Measurements from ENCODE around the gene MYO1D.
"Not testable (repeated sequence)": the region's sequence is repeated elsewhere in the genome, so short reads cannot be mapped to it uniquely, and the experiment has no call there.

MYO1D gene

DNA sequence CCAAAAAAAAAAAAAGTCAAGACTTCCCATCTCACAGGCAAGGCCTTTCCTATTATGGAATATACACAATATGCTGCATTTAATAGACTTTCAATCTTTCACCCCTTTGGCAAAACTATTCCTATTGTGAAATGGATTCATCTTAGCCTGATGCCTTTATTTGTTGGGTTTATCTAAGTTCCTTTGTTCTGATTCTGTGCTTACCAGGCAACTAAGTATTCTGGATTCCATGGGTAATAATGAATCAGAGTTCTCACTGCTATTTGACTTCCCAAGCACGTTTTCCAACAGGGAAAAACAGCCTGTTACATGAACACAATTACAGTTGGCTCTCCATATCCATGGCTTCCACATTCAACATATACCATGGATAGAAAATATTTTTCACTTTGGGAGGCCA, 135.5 kb downstream of the MYO1D start:
- DNase-seq (ENCODE audit: extremely low read depth in 1 of 2, low read depth in 1 of 2): no peak

DNA sequence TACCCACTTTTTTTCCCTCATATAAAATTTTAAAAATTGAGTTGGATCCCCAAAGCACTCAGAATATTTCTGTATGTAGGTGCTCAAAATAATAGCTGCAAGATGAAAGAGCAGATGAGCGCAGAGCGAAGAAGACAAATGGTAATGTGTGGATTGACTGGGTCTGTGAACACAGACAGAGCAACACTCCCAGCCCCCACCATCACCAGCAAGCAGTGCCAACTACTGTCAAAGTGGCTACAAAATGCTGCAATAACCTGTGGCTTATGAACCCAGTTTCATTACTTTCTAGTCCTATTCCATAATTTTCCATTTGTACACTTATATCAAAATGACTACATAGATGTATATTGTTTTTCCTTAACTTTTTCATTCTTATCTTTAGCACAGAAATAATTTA, 137.2 kb downstream of the MYO1D start:
- DNase-seq (ENCODE audit: extremely low read depth in 1 of 2, low read depth in 1 of 2): no peak

DNA sequence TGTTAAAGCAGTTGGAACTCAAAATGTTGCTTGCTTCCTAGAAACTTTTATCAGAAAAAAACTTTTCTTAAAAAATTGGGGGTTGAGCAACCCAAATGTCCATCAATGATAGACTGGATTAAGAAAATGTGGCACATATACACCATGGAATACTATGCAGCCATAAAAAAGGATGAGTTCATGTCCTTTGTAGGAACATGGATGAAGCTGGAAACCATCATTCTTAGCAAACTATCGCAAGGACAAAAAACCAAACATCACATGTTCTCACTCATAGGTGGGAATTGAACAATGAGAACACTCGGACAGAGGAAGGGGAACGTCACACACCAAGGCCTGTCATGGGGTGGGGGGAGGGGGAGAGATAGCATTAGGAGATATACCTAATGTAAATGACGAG, 137.8 kb downstream of the MYO1D start:
- DNase-seq (ENCODE audit: extremely low read depth in 1 of 2, low read depth in 1 of 2): not testable (repeated sequence)

DNA sequence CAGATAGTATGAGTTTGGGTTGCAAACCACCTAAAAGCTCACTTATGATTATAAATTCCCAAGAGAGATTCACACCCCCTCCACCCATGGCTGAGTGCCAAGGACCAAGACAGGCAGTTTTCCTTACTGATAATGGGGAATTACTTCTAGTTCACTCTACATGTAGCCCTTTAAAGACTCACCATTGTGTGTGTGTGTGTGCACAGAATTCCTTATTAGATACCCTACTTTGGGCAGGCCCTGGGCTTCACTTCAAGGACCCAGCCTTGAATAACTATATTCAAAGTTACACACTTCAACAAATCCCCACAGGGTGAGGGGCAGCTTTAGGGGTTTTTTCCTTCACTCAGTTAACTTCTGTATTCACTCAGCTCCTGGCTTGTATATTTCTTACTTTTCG, 143.5 kb downstream of the MYO1D start:
- DNase-seq (ENCODE audit: extremely low read depth in 1 of 2, low read depth in 1 of 2): no peak

- DNase-seq (ENCODE audit: extremely low read depth in 1 of 2, low read depth in 1 of 2): no peak
These were observed 144.0 kb downstream of the MYO1D start for GRCh38 chr17:32732900-32733299.

DNA sequence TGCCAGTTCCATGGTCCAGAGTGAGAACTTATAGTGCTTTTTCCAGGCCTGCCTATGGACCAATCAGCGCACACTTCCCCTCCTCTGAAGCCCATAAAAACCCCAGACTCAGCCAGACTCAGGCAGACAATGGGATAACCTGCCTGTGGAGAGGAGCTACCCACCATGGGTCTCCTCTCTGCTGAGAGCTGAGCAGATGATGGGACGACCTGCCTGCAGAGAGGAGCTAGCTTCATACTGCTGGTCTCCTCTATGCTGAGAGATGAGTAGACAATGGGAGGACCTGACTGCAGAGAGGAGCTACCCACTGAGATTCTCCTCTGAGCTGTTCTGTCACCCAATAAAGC, 144.7 kb downstream of the MYO1D start:
- no peak for DNase-seq (ENCODE audit: extremely low read depth in 1 of 2, low read depth in 1 of 2)

DNA sequence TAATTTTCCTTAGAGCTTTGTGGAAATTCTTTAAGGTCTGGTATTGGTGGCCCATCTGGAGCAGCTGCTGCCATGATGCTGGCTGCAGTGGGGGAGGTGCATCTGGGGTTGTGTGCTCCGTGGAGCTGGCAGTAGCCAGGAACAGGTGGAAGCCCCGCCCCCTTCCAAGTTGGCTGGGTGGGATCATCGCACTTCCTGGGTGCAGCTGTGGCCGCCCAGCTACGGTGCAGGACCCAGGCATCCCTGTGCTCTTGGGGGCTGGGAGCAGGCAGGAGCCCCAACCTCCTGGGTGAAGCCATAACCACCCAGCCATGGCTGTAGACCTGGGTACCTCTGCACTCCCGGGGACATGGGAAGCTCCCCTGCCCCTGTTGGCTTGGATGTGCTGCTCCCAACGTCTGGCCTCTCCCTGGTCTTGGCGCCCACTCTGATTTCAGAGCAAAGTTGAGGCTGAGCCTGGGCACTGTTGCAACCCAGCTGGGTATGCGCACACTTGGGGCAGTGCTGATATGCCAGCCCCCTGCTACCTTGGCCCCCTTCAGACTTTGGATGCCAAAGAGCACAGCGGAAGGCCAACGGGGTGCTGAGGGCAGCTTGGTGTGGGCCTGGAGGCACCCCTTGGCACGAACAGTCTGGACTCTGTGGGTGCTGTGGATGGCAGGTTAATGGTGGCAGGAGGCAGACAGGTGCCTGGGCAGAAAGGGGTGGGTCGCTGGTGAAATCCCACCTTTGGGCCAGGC, 145.2 kb downstream of the MYO1D start:
- DNase-seq (ENCODE audit: extremely low read depth in 1 of 2, low read depth in 1 of 2): no peak

DNA sequence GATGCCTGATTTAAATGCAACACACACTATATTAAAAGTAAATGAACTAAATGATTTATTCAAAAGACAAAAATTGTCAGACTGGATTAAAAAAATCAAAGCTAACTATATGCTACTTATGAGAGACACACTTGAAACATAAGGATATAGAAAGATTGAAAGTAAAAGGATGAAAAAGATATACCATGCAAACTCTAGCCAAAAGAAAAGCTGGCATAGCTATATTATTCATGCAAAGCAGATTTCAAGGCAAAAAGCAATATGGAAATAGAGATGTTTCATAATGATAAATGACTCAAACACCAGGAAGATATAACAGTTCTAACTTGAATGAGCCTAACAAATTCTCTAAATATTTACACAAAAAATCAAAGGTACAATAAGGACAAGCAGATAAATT, 149.2 kb downstream of the MYO1D start:
- DNase-seq (ENCODE audit: extremely low read depth in 1 of 2, low read depth in 1 of 2): no peak

GRCh38 chr17:32725697-32726096, 151.2 kb downstream of the MYO1D start:
- DNase-seq (ENCODE audit: extremely low read depth in 1 of 2, low read depth in 1 of 2): no peak

- DNase-seq (ENCODE audit: extremely low read depth in 1 of 2, low read depth in 1 of 2): no peak
These were observed 153.5 kb downstream of the MYO1D start for GRCh38 chr17:32723310-32723955.

DNA sequence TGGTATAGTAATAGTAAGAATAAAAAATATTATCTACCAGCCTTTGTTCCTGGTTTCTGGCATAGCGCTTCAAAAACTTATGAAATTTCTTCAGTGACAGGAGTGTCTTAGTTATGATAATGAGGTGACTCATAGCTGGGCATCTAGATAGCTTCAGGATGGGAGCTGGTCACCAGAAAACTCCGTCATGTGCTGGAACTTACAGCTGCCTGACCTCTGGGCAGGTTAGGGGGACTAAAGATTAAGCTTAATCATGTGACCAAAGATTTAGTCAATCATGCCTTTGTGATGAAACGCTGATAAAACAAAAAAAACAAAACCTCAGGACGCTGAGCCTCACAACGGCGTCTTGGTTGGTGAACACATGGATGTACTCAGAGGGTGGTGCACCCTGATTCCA, 154.2 kb downstream of the MYO1D start:
- no peak for DNase-seq (ENCODE audit: extremely low read depth in 1 of 2, low read depth in 1 of 2)

GRCh38 chr17:32720671-32721070, 156.3 kb downstream of the MYO1D start:
- no peak for DNase-seq (ENCODE audit: extremely low read depth in 1 of 2, low read depth in 1 of 2)

DNA sequence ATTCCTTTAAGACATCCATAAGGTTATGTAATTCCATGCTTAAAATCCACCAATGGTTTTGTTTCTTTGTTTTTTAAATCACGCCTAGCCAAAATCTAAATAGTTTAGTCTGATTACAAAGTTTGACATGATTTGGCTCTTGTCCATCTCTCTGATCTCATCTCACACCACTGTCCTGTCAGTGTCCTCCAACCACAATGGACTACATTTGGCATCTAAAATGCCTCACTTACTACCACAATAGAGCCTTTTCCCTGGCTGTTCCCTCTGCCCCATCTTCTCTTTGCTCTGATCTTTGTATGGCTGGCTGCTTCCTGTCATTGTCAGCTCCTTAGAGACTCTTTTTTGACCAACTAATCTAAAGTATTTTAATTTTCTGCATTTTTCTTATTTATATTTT, 157.2 kb downstream of the MYO1D start:
- DNase-seq (ENCODE audit: extremely low read depth in 1 of 2, low read depth in 1 of 2): no peak

DNA sequence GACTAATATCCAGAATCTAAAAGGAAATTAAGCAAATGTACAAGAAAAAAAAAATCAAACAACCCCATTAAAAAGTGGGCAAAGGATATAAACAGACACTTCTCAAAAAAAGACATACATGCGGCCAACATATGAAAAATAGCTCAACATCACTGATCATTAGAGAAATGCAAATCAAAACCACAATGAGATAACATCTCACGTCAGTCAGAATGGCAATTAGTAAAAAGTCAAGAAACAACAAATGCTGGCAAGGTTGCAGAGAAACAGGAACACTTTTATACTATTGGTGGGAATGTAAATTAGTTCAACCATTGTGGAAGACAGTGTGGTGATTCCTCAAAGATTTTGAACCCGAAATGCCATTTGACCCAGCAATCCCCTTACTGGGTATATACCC, 162.0 kb downstream of the MYO1D start:
- not testable (repeated sequence) for DNase-seq (ENCODE audit: extremely low read depth in 1 of 2, low read depth in 1 of 2)

- DNase-seq (ENCODE audit: extremely low read depth in 1 of 2, low read depth in 1 of 2): not testable (repeated sequence)
These were observed 162.7 kb downstream of the MYO1D start for GRCh38 chr17:32714206-32714605.

- no peak for DNase-seq (ENCODE audit: extremely low read depth in 1 of 2, low read depth in 1 of 2)
These were observed 163.8 kb downstream of the MYO1D start for GRCh38 chr17:32713081-32713480.

GRCh38 chr17:32709562-32709961, 167.4 kb downstream of the MYO1D start:
- no peak for DNase-seq (ENCODE audit: extremely low read depth in 1 of 2, low read depth in 1 of 2)

DNA sequence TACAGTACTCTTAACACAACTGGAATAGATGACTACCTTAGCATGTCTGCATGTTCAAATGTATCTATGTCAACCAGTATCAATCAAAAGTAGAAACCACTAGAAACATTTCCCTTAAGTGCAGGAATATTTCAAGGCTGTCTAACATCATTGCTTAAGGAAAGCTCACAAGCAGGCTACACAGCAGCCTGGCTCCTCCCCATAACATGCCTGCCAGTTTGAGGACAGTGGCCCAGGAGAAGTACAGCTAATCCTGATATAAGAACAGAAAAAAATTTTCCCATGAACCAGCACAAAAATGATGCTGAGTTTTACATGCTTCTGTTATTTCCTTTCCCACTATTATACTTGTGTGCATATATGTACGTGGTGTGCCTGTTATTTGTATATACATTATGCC, 175.1 kb downstream of the MYO1D start:
- no peak for DNase-seq (ENCODE audit: extremely low read depth in 1 of 2, low read depth in 1 of 2)

- DNase-seq (ENCODE audit: extremely low read depth in 1 of 2, low read depth in 1 of 2): no peak
These were observed 177.7 kb downstream of the MYO1D start for GRCh38 chr17:32699247-32699646.

DNA sequence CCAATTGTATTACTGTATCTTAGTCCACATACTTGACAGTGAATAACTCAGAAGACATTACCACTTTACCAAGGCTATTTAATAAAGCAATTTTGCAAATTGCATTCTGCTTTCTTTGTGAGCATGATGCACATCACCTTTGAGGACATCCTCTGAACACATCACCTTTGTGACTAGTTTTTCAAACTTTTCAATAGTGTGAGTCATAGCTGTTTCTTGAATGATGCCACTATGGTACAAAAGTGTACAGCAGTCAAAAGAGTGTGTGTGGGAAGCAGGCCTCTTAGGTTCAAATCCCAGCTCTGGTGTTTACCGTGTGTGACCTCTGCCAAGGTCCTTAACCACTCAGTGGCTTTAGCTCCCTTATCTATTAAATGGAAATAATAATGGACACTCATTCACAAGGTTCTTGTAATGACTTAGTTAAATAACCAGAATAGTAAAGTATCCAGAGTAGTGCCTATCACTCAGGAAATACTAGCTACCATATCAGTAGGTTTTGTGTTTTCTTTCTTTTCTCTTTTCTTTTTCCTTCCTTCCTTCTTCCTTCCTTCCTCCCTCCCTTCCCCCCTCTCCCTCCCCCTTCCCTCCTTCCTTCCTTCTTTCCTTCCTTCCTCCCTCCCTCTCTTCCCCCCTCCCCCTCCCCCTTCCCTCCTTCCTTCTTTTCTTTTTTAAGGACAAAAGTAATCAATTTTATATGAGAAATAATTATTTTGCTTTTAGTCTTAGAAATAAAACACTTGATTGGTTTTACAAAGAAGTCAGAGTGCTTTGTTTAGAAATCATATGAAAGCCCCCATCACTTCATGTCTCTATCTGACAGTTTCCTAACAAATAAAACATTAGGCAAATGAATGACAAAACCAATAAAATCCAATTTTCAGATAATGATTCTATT, 178.9 kb downstream of the MYO1D start:
- no peak for DNase-seq (ENCODE audit: extremely low read depth in 1 of 2, low read depth in 1 of 2)

GRCh38 chr17:32696426-32696825, 180.5 kb downstream of the MYO1D start:
- no peak for DNase-seq (ENCODE audit: extremely low read depth in 1 of 2, low read depth in 1 of 2)

GRCh38 chr17:32695864-32696263, 181.1 kb downstream of the MYO1D start:
- no peak for DNase-seq (ENCODE audit: extremely low read depth in 1 of 2, low read depth in 1 of 2)

Data from stimulated activated CD8-positive, alpha-beta memory T cell treated with anti-CD3 and anti-CD28 coated beads, Interleukin-7, amount 100 ng/mL, for 48 hours (primary cell).